ENCODE measurements around the gene CENPVL1. TPM values are rescaled to one million over a fixed set of nuclear protein-coding genes. Genes with fewer than 3 reads are reported as not detected.
"Not testable (repeated sequence)": the region's sequence is repeated elsewhere in the genome, so short reads cannot be mapped to it uniquely, and the experiment has no call there.

Gene CENPVL1
- total RNA-seq (not detected), polyA plus RNA-seq (not detected)

DNA sequence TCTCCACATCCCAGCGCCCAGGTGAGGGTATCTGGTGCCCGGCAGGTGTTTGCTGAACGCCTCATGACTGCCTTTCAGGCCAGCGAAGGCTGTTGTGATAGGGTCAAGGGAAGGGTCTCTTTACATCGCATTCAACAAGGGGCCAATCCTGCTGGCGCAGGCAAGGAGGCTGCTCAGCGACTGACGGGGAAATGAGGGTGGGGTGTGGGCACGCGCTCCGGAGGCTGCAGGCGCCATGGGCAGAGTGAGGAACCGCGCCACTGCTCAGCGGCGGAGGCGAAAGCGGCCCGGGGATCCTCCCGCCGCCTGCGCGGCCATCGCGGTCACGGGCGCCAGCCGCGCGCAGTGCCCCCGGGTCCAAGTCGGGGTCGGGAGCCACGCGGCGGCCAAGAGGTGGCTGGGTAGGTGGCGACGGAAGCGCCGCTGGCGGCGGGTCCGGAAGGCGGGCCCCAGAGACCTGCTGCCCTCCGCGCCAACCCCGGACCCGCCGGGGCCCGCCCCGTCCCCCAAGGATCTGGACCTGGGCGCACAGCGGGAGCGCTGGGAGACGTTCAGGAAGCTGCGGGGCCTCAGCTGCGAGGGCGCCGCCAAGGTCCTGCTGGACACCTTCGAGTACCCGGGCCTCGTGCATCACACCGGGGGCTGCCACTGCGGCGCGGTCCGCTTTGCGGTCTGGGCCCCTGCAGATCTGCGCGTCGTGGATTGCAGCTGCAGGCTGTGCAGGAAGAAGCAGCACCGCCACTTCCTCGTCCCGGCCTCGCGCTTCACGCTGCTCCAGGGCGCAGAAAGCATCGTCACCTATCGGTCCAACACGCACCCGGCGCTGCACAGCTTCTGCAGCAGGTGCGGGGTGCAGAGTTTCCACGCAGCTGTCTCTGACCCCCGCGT lies at the start of gene CENPVL1:
Gene CENPVL1 (plus strand): TSS at position 236 of the 888 bp plus-strand sequence. CDS start 0 bp downstream, at position 236.
- not testable (repeated sequence) for H3K4me3 ChIP-seq (ENCODE audit: low read depth, low read length)

DNA sequence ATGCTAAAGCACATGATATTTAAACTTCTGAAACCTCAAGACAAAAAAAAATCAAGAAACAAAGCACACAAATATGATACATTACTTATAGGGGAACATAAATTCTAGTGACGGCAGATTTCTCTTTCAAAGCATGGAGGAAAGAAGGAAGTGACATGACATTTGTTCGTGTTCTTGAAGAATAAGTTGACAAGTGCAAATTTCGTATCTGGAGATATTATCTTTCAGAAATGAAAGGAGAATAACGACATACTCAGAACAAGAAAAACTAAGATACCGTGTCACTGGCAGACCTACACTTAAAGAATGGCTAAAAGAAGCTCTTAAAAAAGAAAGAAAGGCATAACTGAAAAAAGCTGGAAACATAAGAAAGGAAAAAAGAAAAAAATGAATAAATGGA lies 44.3 kb upstream of the CENPVL1 start:
- Histone ChIP-seq H3K4me3 (ENCODE audit: low read depth, low read length) (no peak overlapping the region), H3K27ac (ENCODE audit: low read depth) (no peak overlapping the region), H3K36me3 (ENCODE audit: insufficient read depth) (no peaks in the 10 kb centered on the region), H3K4me1 (ENCODE audit: insufficient read depth) (no peaks in the 10 kb centered on the region)
- 58% methylated on average over 5 of the region's 5 CpGs for WGBS
- DNase-seq (ENCODE audit: extremely low spot score) = no peak

More for the DNA sequence above, at the start of gene CENPVL1:
- no CpG with 5 or more reads among the region's 87 CpGs for WGBS
- not testable (repeated sequence) for H3K27ac ChIP-seq (ENCODE audit: low read depth); H3K36me3 ChIP-seq (ENCODE audit: insufficient read depth); DNase-seq (ENCODE audit: extremely low spot score); H3K4me1 ChIP-seq (ENCODE audit: insufficient read depth)

DNA sequence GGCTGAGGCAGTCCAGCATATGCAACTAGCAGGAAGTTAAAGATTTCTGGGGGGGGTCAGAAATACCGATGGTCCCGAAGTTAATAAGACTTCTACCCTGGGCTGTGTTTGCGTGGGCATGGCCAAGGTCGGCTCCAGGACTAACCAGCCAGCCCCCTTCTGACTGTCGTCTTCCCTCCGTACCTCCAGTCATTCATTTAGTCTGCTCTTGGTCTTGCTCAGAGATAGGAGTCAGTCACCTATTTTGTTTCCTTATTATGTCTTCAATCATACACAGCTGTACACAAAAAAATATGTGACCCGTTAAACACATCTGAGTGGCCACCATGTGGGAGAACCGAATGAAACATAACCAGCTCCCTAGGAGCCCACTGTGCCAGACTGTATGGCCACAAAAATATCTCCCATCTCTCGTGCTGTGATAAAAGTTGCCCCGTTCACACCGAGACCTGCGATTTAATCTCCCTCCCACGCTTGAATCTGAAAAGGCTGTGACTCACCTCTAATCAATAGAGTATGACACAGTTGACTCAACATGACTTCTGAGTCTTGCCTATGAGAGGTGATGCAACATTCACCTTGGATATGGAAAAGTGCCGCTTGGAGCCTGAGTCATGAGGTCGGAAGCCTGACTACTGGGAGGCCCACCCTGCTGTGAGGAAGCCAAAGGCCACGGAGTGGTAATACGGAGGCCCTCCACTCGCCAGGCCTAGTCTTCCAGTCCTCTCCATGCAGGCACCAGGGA lies 30.5 kb upstream of the CENPVL1 start:
- H3K4me1 ChIP-seq (ENCODE audit: insufficient read depth); H3K4me3 ChIP-seq (ENCODE audit: low read depth, low read length); DNase-seq (ENCODE audit: extremely low spot score); H3K36me3 ChIP-seq (ENCODE audit: insufficient read depth); H3K27ac ChIP-seq (ENCODE audit: low read depth): not testable (repeated sequence)
- no CpG with 5 or more reads among the region's 18 CpGs for WGBS

DNA sequence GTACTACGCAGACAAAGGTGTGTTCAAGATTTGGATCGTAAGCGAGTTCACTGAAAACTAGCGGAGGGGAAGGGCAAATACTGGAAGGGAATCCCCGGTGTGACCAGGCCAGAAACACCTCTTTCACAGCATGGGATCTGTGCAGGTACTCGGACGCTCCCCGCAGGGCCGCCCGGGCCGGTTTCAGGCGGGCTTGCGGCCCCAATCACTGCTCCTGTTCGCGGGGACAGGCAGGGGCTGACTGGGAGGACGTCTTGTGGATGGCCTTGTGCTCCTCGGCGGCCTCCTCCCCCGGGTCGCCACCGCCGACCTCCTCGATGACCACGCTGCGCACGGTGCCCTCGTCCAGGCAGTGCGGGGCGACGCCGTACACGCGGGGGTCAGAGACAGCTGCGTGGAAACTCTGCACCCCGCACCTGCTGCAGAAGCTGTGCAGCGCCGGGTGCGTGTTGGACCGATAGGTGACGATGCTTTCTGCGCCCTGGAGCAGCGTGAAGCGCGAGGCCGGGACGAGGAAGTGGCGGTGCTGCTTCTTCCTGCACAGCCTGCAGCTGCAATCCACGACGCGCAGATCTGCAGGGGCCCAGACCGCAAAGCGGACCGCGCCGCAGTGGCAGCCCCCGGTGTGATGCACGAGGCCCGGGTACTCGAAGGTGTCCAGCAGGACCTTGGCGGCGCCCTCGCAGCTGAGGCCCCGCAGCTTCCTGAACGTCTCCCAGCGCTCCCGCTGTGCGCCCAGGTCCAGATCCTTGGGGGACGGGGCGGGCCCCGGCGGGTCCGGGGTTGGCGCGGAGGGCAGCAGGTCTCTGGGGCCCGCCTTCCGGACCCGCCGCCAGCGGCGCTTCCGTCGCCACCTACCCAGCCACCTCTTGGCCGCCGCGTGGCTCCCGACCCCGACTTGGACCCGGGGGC lies 28.2 kb upstream of the CENPVL1 start:
- no CpG with 5 or more reads among the region's 88 CpGs for WGBS
- not testable (repeated sequence) for DNase-seq (ENCODE audit: extremely low spot score); H3K27ac ChIP-seq (ENCODE audit: low read depth); H3K4me3 ChIP-seq (ENCODE audit: low read depth, low read length); H3K4me1 ChIP-seq (ENCODE audit: insufficient read depth); H3K36me3 ChIP-seq (ENCODE audit: insufficient read depth)

DNA sequence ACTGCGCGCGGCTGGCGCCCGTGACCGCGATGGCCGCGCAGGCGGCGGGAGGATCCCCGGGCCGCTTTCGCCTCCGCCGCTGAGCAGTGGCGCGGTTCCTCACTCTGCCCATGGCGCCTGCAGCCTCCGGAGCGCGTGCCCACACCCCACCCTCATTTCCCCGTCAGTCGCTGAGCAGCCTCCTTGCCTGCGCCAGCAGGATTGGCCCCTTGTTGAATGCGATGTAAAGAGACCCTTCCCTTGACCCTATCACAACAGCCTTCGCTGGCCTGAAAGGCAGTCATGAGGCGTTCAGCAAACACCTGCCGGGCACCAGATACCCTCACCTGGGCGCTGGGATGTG lies 27.6 kb upstream of the CENPVL1 start, which contains the start of gene CENPVL2:
Gene CENPVL2 (minus strand): TSS at position 112 of the 343 bp plus-strand sequence. CDS start 0 bp downstream, at position 112.
- H3K27ac ChIP-seq (ENCODE audit: low read depth); H3K4me3 ChIP-seq (ENCODE audit: low read depth, low read length); H3K36me3 ChIP-seq (ENCODE audit: insufficient read depth); DNase-seq (ENCODE audit: extremely low spot score); H3K4me1 ChIP-seq (ENCODE audit: insufficient read depth): not testable (repeated sequence)
- WGBS = no CpG with 5 or more reads among the region's 30 CpGs

DNA sequence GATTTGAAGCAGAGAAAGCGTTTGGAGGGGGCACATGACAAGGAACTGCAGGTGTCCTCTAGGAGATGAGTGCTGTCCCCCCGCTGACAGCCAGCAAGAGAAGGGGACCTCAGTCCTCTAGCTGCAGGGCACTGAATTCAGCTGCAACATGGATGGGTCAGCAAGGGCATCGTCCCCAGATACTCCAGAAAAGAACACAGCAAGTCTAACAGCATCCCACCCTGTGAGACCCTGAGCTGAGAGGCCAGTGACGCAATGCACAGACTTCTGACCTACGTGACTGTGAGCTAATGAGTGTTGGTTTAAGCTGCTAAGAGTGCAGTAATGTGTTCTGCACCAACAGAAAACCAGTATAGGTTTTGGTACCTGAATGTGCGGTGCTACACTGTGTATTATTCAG lies 16.1 kb upstream of the CENPVL1 start:
- no peak overlapping the region for H3K27ac ChIP-seq (ENCODE audit: low read depth)
- DNase-seq (ENCODE audit: extremely low spot score) = no peak
- no peaks in the 10 kb centered on the region for H3K36me3 ChIP-seq (ENCODE audit: insufficient read depth)
- 76% methylated on average over 6 of the region's 6 CpGs for WGBS
- H3K4me3 ChIP-seq (ENCODE audit: low read depth, low read length) = no peak overlapping the region
- no peaks in the 10 kb centered on the region for H3K4me1 ChIP-seq (ENCODE audit: insufficient read depth)

DNA sequence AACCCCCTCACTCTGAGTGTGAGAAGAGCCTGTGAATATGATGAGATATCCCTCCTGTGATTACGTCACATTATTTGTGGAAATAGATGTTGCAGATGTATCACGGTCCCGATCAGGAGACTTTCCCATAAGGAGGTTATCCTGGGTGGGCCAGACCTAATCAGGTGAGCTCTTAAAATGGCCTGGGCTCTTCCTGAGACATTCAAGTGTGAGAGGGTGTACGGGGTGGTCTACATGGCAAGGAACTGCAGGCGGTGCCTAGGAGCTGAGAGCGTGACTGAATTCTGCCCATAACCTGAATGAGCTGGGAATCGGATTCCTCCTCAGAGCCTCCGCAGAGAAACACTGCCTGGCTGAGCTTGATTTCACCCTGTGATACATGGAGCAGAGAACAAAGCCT lies 12.9 kb upstream of the CENPVL1 start:
- 93% methylated on average over 8 of the region's 8 CpGs for whole genome bisulfite sequencing

DNA sequence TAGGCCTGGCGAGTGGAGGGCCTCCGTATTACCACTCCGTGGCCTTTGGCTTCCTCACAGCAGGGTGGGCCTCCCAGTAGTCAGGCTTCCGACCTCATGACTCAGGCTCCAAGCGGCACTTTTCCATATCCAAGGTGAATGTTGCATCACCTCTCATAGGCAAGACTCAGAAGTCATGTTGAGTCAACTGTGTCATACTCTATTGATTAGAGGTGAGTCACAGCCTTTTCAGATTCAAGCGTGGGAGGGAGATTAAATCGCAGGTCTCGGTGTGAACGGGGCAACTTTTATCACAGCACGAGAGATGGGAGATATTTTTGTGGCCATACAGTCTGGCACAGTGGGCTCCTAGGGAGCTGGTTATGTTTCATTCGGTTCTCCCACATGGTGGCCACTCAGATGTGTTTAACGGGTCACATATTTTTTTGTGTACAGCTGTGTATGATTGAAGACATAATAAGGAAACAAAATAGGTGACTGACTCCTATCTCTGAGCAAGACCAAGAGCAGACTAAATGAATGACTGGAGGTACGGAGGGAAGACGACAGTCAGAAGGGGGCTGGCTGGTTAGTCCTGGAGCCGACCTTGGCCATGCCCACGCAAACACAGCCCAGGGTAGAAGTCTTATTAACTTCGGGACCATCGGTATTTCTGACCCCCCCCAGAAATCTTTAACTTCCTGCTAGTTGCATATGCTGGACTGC lies 2.8 kb downstream of the CENPVL1 start:
- not testable (repeated sequence) for H3K36me3 ChIP-seq (ENCODE audit: insufficient read depth); H3K4me1 ChIP-seq (ENCODE audit: insufficient read depth); DNase-seq (ENCODE audit: extremely low spot score); H3K27ac ChIP-seq (ENCODE audit: low read depth); H3K4me3 ChIP-seq (ENCODE audit: low read depth, low read length)
- no CpG with 5 or more reads among the region's 18 CpGs for WGBS

More for the DNA sequence above, 12.9 kb upstream of the CENPVL1 start:
- no peaks in the 10 kb centered on the region for H3K36me3 ChIP-seq (ENCODE audit: insufficient read depth)
- no peak overlapping the region for H3K27ac ChIP-seq (ENCODE audit: low read depth)
- no peak for DNase-seq (ENCODE audit: extremely low spot score)
- no peaks in the 10 kb centered on the region for H3K4me1 ChIP-seq (ENCODE audit: insufficient read depth)
- no peak overlapping the region for H3K4me3 ChIP-seq (ENCODE audit: low read depth, low read length)

DNA sequence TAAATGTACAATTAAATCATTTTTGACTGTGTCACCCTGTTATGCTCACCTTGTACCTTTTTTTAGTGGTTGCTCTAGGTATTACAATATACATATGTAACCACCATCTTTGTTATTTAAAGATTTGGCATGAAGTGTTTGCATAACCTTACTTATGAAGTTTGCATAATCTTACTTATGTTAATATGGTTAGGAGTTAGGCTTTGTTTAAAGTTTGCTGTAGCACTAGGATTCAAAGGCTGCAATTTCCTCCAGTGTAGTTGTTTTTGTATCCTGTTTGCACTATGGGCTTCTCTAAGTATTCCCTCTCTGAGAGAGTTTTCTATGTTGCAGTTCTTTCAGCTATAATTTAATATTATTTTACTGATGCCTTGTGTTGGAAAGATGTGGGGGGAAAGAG lies 17.9 kb downstream of the CENPVL1 start:
- H3K4me1 ChIP-seq (ENCODE audit: insufficient read depth) = no peaks in the 10 kb centered on the region

DNA sequence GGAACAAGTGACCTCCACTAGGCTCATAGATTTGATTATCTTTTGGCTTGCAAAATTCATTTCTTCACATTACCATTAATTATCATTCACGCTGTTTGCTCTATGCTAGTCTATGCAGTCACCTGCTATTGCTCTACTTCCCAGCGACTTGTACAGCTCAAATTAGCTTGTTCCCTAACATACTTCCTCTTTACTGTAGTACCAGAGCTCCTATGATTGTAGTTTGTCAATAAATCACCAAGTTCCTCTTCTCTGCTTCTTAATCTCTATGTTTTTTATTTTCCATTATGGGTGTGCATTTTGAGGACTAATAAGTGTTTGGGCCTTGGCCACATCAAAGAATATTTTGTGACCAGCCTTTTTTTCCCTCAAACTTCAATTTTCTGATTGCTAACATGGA lies 26.8 kb downstream of the CENPVL1 start:
- H3K36me3 ChIP-seq (ENCODE audit: insufficient read depth) = no peaks in the 10 kb centered on the region
- H3K4me3 ChIP-seq (ENCODE audit: low read depth, low read length) = no peak overlapping the region
- H3K27ac ChIP-seq (ENCODE audit: low read depth) = no peak overlapping the region
- 75% methylated on average over 2 of the region's 2 CpGs for WGBS
- no peak for DNase-seq (ENCODE audit: extremely low spot score)
- H3K4me1 ChIP-seq (ENCODE audit: insufficient read depth) = no peaks in the 10 kb centered on the region

More for the DNA sequence above, 17.9 kb downstream of the CENPVL1 start:
- DNase-seq (ENCODE audit: extremely low spot score) = no peak
- Histone ChIP-seq H3K4me3 (ENCODE audit: low read depth, low read length) (no peak overlapping the region), H3K27ac (ENCODE audit: low read depth) (no peak overlapping the region), H3K36me3 (ENCODE audit: insufficient read depth) (no peaks in the 10 kb centered on the region)

DNA sequence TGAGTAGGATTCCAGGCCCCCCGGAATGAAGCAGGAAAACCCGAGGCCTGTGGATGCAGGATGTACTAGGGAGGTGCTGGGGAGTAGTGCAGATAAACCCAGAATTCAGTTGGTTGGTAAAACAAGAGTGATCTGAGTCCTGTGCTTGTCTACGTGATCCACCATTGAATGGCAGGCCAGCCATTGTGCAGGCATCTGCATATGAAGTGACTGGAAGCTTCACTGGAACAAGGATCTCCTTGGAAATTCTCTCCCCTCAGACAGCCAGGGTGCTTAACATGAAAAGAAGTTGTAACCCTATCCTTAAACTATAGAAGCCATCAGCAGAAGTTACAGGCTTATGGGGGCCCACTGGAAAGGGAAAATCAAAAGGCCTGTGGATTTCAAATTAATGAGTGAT lies 32.3 kb downstream of the CENPVL1 start:
- Histone ChIP-seq H3K4me3 (ENCODE audit: low read depth, low read length) (no peak overlapping the region), H3K27ac (ENCODE audit: low read depth) (no peak overlapping the region), H3K36me3 (ENCODE audit: insufficient read depth) (no peaks in the 10 kb centered on the region), H3K4me1 (ENCODE audit: insufficient read depth) (no peaks in the 10 kb centered on the region)
- WGBS = 72% methylated on average over 3 of the region's 3 CpGs
- DNase-seq (ENCODE audit: extremely low spot score) = no peak

DNA sequence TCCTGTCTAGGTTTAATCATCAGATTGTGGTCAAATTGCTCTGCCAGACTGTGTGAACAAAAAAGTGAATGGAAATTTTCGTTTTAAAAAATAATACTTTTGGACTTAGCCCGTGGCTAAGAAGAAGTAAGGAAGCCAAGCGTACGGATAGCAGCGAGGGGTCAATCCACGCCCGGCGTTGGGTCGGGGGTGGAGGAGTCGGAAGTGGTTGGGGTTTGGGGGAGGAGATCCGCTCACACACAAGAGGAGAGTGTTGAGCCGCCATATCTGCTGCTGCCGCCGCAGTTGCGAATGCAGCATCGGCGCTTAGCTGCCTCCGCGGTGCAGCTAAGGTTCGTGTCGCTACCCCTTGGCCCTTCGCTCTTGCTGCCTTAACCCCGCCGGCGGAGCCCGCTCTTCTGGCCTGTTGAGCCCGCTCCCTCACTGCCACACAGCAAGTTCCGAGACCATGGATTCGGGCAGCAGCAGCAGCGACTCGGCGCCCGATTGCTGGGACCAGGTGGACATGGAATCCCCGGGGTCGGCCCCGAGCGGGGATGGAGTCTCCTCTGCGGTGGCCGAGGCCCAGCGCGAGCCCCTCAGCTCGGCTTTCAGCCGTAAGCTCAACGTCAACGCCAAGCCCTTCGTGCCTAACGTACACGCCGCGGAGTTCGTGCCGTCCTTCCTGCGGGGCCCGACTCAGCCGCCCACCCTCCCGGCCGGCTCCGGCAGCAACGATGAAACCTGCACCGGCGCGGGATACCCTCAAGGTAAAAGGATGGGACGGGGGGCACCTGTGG lies 33.1 kb downstream of the CENPVL1 start, which contains the start of gene GSPT2:
Gene GSPT2 (plus strand): TSS at position 264 of the 779 bp plus-strand sequence. CDS start 185 bp downstream, at position 449.
- no peaks in the 10 kb centered on the region for H3K36me3 ChIP-seq (ENCODE audit: insufficient read depth)
- peak; percentile 36 for DNase-seq (ENCODE audit: extremely low spot score)
- under 1% methylated on average over 63 of the region's 63 CpGs for WGBS

More for the DNA sequence above, 33.1 kb downstream of the CENPVL1 start, which contains the start of gene GSPT2:
- Histone ChIP-seq H3K4me1 (ENCODE audit: insufficient read depth) (no peaks in the 10 kb centered on the region), H3K4me3 (ENCODE audit: low read depth, low read length) (peak within 1 kb of the TSS; percentile 48), H3K27ac (ENCODE audit: low read depth) (peak within 1 kb of the TSS; percentile 27)
